ENCODE measurements around the gene MAP2K4. TPM values are rescaled to one million over a fixed set of nuclear protein-coding genes. Genes with fewer than 3 reads are reported as not detected.

Gene MAP2K4
- total RNA-seq, 8 experiments from 2014 or later: 17.6 to 90.3 (median 33.2) TPM

- in situ Hi-C loops (cut with MboI; ENCODE audit: low pct_unique_long_range_greater_than_20kb in 2 of 9, low sequenced_read_pairs in 9 of 9, unreplicated experiment in 9 of 9): no loop called here
- no peak overlapping the region for H3K4me3 ChIP-seq
- no peak for ATAC-seq (replicated peaks in 6 of 8)
- H3K4me1 ChIP-seq (replicated peaks in 1 of 2): peaks cover 0 to 3% of the 10 kb centered on the region in 2 donors
- no peak overlapping the region for H3K27ac ChIP-seq
Observed at GRCh38 chr17:12070561-12070960, 49.9 kb downstream of the MAP2K4 start.

GRCh38 chr17:12074346-12074745 is 53.7 kb downstream of the MAP2K4 start:
- in situ Hi-C loops (cut with MboI; ENCODE audit: low pct_unique_long_range_greater_than_20kb in 2 of 9, low sequenced_read_pairs in 9 of 9, unreplicated experiment in 9 of 9): no loop called here
- H3K4me3 ChIP-seq: no peak overlapping the region
- no peak overlapping the region for H3K27ac ChIP-seq
- ATAC-seq (replicated peaks in 6 of 8): no peak
- H3K4me1 ChIP-seq (replicated peaks in 1 of 2): peaks cover 0 to 2% of the 10 kb centered on the region in 2 donors
- WGBS, 10 experiments: 50 to 100% (median 83%) methylated on average over 1 to 3 of the region's 3 CpGs

- in situ Hi-C loops (cut with MboI; ENCODE audit: low pct_unique_long_range_greater_than_20kb in 2 of 9, low sequenced_read_pairs in 9 of 9, unreplicated experiment in 9 of 9): no loop called here
- WGBS, 10 experiments: 43 to 100% (median 98%) methylated on average over 1 to 2 of the region's 2 CpGs; no CpG with 5 or more reads in 4 of the 10 experiments
- Histone ChIP-seq H3K4me1 (replicated peaks in 1 of 2) (peaks cover 0 to 2% of the 10 kb centered on the region in 2 donors), H3K4me3 (no peak overlapping the region), H3K27ac (no peak overlapping the region)
- no peak for ATAC-seq (replicated peaks in 6 of 8)
Observed at GRCh38 chr17:12077773-12078172, 57.1 kb downstream of the MAP2K4 start.

GRCh38 chr17:12078791-12079190 is 58.1 kb downstream of the MAP2K4 start:
- in situ Hi-C loops (cut with MboI; ENCODE audit: low pct_unique_long_range_greater_than_20kb in 2 of 9, low sequenced_read_pairs in 9 of 9, unreplicated experiment in 9 of 9): no loop called here
- no peak for ATAC-seq (replicated peaks in 6 of 8)
- WGBS, 10 experiments: 8 to 100% (median 89%) methylated on average over 1 to 2 of the region's 2 CpGs; no CpG with 5 or more reads in 3 of the 10 experiments

GRCh38 chr17:12081720-12082119 is 61.0 kb downstream of the MAP2K4 start:
- in situ Hi-C loops (cut with MboI; ENCODE audit: low pct_unique_long_range_greater_than_20kb in 2 of 9, low sequenced_read_pairs in 9 of 9, unreplicated experiment in 9 of 9): no loop called here
- no peaks in the 10 kb centered on the region for H3K4me1 ChIP-seq (replicated peaks in 1 of 2)
- peak in 2 of 8 experiments; percentile 27 to 91 for ATAC-seq (replicated peaks in 6 of 8)
- 80 to 100% (median 96%) methylated on average over 1 to 8 of the region's 8 CpGs; no CpG with 5 or more reads in 1 of the 10 experiments for WGBS, 10 experiments
- no peak overlapping the region for H3K4me3 ChIP-seq
- H3K27ac ChIP-seq: no peak overlapping the region

More at GRCh38 chr17:12078791-12079190, 58.1 kb downstream of the MAP2K4 start:
- no peak overlapping the region for H3K27ac ChIP-seq
- H3K4me1 ChIP-seq (replicated peaks in 1 of 2): peaks cover 0 to 2% of the 10 kb centered on the region in 2 donors
- H3K4me3 ChIP-seq: no peak overlapping the region

- in situ Hi-C loops (cut with MboI; ENCODE audit: low pct_unique_long_range_greater_than_20kb in 2 of 9, low sequenced_read_pairs in 9 of 9, unreplicated experiment in 9 of 9): no loop called here
- no peaks in the 10 kb centered on the region for H3K4me1 ChIP-seq (replicated peaks in 1 of 2)
- 85 to 100% (median 99%) methylated on average over 2 to 4 of the region's 4 CpGs for WGBS, 10 experiments
- no peak for ATAC-seq (replicated peaks in 6 of 8)
- no peak overlapping the region for H3K4me3 ChIP-seq
- no peak overlapping the region for H3K27ac ChIP-seq
Observed at GRCh38 chr17:12085076-12085949, 64.6 kb downstream of the MAP2K4 start.

- ATAC-seq (replicated peaks in 6 of 8): no peak
- Histone ChIP-seq H3K4me1 (replicated peaks in 1 of 2) (no peaks in the 10 kb centered on the region), H3K27ac (no peak overlapping the region), H3K4me3 (no peak overlapping the region)
- 83 to 100% (median 100%) methylated on average over 1 of the region's 1 CpG; no CpG with 5 or more reads in 5 of the 10 experiments for WGBS, 10 experiments
- in situ Hi-C loops (cut with MboI; ENCODE audit: low pct_unique_long_range_greater_than_20kb in 2 of 9, low sequenced_read_pairs in 9 of 9, unreplicated experiment in 9 of 9): no loop called here
Observed at GRCh38 chr17:12088035-12088434, 67.4 kb downstream of the MAP2K4 start.

GRCh38 chr17:12089809-12090384 is 69.2 kb downstream of the MAP2K4 start:
- no peaks in the 10 kb centered on the region for H3K4me1 ChIP-seq (replicated peaks in 1 of 2)
- ATAC-seq (replicated peaks in 6 of 8): peak in 2 of 8 experiments; percentile 57 to 63
- in situ Hi-C loops (cut with MboI; ENCODE audit: low pct_unique_long_range_greater_than_20kb in 2 of 9, low sequenced_read_pairs in 9 of 9, unreplicated experiment in 9 of 9): no loop called here
- H3K27ac ChIP-seq: no peak overlapping the region
- no peak overlapping the region for H3K4me3 ChIP-seq
- WGBS, 10 experiments: 46 to 100% (median 83%) methylated on average over 2 to 3 of the region's 3 CpGs; no CpG with 5 or more reads in 3 of the 10 experiments

GRCh38 chr17:12094336-12094735 is 73.7 kb downstream of the MAP2K4 start:
- WGBS, 10 experiments: 95 to 100% (median 96%) methylated on average over 1 to 2 of the region's 2 CpGs; no CpG with 5 or more reads in 3 of the 10 experiments
- in situ Hi-C loops (cut with MboI; ENCODE audit: low pct_unique_long_range_greater_than_20kb in 2 of 9, low sequenced_read_pairs in 9 of 9, unreplicated experiment in 9 of 9): no loop called here
- no peak for ATAC-seq (replicated peaks in 6 of 8)
- Histone ChIP-seq H3K27ac (no peak overlapping the region), H3K4me3 (no peak overlapping the region), H3K4me1 (replicated peaks in 1 of 2) (no peaks in the 10 kb centered on the region)

GRCh38 chr17:12095522-12095921 is 74.8 kb downstream of the MAP2K4 start:
- ATAC-seq (replicated peaks in 6 of 8): no peak
- in situ Hi-C loops (cut with MboI; ENCODE audit: low pct_unique_long_range_greater_than_20kb in 2 of 9, low sequenced_read_pairs in 9 of 9, unreplicated experiment in 9 of 9): no loop called here
- WGBS, 10 experiments: 94 to 100% (median 100%) methylated on average over 1 to 4 of the region's 5 CpGs; no CpG with 5 or more reads in 1 of the 10 experiments
- Histone ChIP-seq H3K27ac (no peak overlapping the region), H3K4me1 (replicated peaks in 1 of 2) (no peaks in the 10 kb centered on the region), H3K4me3 (no peak overlapping the region)

- ATAC-seq (replicated peaks in 6 of 8): no peak
- H3K27ac ChIP-seq: no peak overlapping the region
- WGBS, 10 experiments: 90 to 100% (median 92%) methylated on average over 1 to 3 of the region's 3 CpGs; no CpG with 5 or more reads in 2 of the 10 experiments
- no peaks in the 10 kb centered on the region for H3K4me1 ChIP-seq (replicated peaks in 1 of 2)
- no peak overlapping the region for H3K4me3 ChIP-seq
- in situ Hi-C loops (cut with MboI; ENCODE audit: low pct_unique_long_range_greater_than_20kb in 2 of 9, low sequenced_read_pairs in 9 of 9, unreplicated experiment in 9 of 9): no loop called here
Observed at GRCh38 chr17:12097326-12097725, 76.6 kb downstream of the MAP2K4 start.

GRCh38 chr17:12098568-12098967 is 77.9 kb downstream of the MAP2K4 start:
- no peak overlapping the region for H3K27ac ChIP-seq
- H3K4me3 ChIP-seq: no peak overlapping the region
- no peak for ATAC-seq (replicated peaks in 6 of 8)
- H3K4me1 ChIP-seq (replicated peaks in 1 of 2): no peaks in the 10 kb centered on the region
- in situ Hi-C loops (cut with MboI; ENCODE audit: low pct_unique_long_range_greater_than_20kb in 2 of 9, low sequenced_read_pairs in 9 of 9, unreplicated experiment in 9 of 9): no loop called here

GRCh38 chr17:12099412-12099811 is 78.7 kb downstream of the MAP2K4 start:
- 86 to 100% (median 100%) methylated on average over 1 of the region's 1 CpG; no CpG with 5 or more reads in 4 of the 10 experiments for WGBS, 10 experiments
- no peak overlapping the region for H3K27ac ChIP-seq
- H3K4me1 ChIP-seq (replicated peaks in 1 of 2): no peaks in the 10 kb centered on the region
- no peak overlapping the region for H3K4me3 ChIP-seq
- no peak for ATAC-seq (replicated peaks in 6 of 8)
- in situ Hi-C loops (cut with MboI; ENCODE audit: low pct_unique_long_range_greater_than_20kb in 2 of 9, low sequenced_read_pairs in 9 of 9, unreplicated experiment in 9 of 9): no loop called here
